Activated naive CD4-positive, alpha-beta T cell treated with anti-CD3 and anti-CD28 coated beads, Interleukin-2, amount 50 U/mL, for 72 hours (primary cell): ENCODE data around the gene ZFP36L2. TPM values are rescaled to one million over a fixed set of nuclear protein-coding genes. Genes with fewer than 3 reads are reported as not detected.

Source experiments
- ATAC-seq, 2 donors: fragments of 150-1000 bp; cut with Tn5 transposase; 2 replicates each; pipeline ENCODE4 v1.10.0; 2021; ENCODE audit warnings: mild to moderate bottlenecking in 2 of 2, moderate library complexity in 2 of 2
- DNase-seq, 2 donors: peaks; one replicate each; pipeline ENCODE4 v3.0.0; 2021 to 2022; ENCODE audit warnings: low spot score in 2 of 2
- H3K27ac Mint-ChIP-seq, 2 donors: one replicate each; pipeline ENCODE4 v1.8.0; 2022; ENCODE audit warnings: mild to moderate bottlenecking in 2 of 2, mixed read lengths in 2 of 2
- H3K36me3 Mint-ChIP-seq, 2 donors: one replicate each; pipeline ENCODE4 v1.8.0; 2022; ENCODE audit warnings: mixed read lengths in 2 of 2
- H3K9me3 Mint-ChIP-seq, 2 donors: one replicate each; pipeline ENCODE4 v1.8.0; 2022; ENCODE audit warnings: mixed read lengths in 2 of 2
- total RNA-seq, 2 donors: library from RNA; stranded (reverse); gene quantifications; one replicate each; pipeline ENCODE4 v1.2.3, GENCODE V29; 2022

The ZFP36L2 gene
- total RNA-seq, 2 donors from 2014 or later, result 27.3 to 70.4 TPM

DNA sequence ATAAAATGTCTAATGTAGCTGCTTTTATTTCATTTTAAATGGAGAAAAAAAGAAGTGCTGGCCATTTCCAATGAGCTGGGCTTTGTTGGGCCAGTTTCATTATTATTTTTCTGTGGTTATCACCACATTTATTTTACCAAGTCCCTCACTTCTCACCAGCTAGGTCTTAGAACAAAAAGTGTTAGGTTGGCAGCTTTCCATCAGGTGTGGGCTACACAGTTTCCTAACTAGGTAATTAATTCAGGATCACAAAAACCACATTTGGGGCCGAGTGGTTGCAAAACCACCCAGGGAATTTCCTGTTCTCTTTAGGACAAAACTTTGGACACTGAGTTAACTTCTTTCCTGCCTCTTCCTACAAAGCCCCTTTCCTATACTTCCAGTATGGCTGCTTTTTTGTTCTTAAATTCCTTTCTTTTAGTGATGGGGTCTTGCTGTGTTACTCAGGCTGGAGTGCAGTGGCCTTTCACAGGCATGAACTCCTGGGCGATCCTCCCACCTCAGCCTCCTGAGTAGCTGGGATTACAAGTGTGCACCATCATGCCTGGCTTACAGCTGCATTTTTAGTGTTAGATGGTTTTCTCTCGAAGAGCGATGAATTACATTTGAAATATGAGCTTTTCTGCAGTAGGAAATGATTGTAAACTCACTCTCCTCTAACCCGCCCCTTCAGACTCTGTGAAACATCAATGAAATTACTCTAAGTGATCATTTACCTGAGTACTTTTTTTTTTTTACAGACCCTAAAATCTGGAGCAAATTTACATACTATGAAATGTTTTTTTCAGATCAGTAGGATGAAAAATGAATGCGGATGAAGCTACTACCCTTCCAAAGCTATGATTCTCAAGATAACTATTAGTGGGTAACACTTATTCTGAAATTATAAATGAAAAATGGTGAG lies 2.6 kb upstream of the ZFP36L2 start:
- DNase-seq, result no peak
- Mint-ChIP-seq H3K27ac (peak overlapping the region; percentile 40 to 88), H3K9me3 (no peaks in the 10 kb centered on the region), H3K36me3 (peaks cover 5% of the 10 kb centered on the region in 2 donors)
- no peak for ATAC-seq

DNA sequence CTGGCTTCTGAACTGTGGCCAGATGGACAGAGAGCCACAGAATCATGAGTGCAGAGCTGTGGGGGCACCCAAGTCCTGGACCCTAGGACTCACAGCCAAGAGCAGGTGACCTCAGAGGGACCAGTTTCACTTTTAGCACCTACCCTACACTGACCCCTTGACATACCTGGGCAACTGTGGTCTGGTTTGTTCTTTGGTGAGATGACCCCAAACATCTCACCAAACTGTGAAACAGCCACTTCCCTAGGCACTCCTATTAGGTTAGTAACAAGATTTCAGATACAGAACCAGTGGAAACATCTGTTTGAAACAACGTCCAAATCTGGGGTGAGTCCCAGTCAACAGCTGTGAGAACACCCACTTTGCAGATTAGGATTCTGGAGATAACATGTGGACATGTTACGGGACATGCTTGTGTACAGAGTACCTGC lies 1.9 kb upstream of the ZFP36L2 start:
- H3K27ac Mint-ChIP-seq, result peak overlapping the region in 1 of 2 donors; percentile 88
- H3K9me3 Mint-ChIP-seq, result no peaks in the 10 kb centered on the region
- DNase-seq (no peak), ATAC-seq (no peak)
- H3K36me3 Mint-ChIP-seq, result peaks cover 11 to 12% of the 10 kb centered on the region in 2 donors

DNA sequence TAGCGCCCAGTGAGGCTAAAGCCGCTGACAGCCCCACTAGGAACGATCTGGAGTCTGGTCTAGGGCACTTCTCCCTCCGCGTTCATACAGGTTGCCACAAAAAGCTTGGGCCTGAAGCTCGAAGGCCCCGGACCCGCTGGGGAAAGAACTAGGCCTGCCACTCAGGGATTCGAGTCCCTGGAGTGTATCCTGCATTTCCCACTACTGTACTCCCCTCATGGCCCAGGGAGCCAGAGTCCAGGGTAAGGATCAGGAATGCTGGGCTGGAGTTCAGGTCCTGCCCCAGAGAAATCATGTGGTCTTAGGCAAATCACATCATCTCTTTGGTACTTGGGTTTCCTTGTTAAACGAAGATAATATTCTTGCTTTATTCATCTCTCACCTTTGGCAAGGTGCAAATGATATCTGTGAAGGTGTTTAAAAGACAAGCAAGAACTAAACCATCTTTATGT lies 1.4 kb upstream of the ZFP36L2 start:
- no peaks in the 10 kb centered on the region for H3K9me3 Mint-ChIP-seq
- no peak for ATAC-seq
- no peak for DNase-seq
- peak overlapping the region; percentile 87 to 88 for H3K27ac Mint-ChIP-seq
- H3K36me3 Mint-ChIP-seq, result peaks cover 13 to 15% of the 10 kb centered on the region in 2 donors

DNA sequence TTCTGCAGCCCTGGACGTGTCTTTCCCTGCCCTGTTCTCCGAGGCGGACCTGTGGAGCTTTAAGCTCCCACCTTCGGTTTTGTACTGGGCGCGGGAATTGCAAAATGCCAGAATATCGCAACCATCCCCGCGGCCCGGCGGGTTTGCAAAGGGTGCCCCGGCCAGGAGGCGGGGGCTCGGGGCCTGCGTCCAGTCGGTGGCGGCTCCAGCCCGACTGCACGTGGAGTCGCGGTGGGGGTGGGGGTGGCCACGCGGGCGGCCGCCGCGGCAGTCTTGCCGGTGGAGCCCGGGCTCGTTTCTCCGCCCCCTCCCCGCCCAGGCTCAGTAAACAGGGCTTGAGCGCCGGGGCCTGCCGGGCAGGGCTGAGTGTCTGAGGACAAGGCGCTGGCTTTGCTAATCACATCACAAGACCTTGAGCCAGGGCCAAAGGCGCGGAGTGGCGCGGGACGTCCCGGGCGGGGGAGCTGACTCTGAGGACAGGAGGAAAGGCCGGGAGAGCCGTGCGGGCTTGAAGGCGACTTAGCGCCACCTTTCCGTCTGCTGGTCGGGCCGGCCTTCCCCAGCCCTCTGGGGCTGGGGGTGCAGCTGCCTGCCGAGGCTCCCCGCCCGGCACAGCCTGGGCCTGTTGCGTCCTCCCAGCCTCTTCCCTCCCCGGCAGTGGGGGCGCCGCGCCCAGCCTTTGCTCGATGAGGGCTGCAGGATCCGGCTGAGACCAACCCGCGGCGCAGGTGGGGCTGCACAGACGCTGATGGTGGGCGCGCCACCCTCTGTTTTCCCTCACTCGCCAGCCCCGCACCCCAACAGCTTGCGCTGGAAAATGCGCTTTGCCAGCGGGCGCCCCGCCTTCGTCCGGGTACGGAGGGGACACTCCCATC lies 786 bp upstream of the ZFP36L2 start:
- ATAC-seq (peak; percentile 19 to 29), DNase-seq (peak; percentile 70 to 79)
- H3K9me3 Mint-ChIP-seq, result no peaks in the 10 kb centered on the region
- H3K36me3 Mint-ChIP-seq, result peaks cover 20 to 22% of the 10 kb centered on the region in 2 donors
- peak overlapping the region; percentile 87 to 88 for H3K27ac Mint-ChIP-seq

DNA sequence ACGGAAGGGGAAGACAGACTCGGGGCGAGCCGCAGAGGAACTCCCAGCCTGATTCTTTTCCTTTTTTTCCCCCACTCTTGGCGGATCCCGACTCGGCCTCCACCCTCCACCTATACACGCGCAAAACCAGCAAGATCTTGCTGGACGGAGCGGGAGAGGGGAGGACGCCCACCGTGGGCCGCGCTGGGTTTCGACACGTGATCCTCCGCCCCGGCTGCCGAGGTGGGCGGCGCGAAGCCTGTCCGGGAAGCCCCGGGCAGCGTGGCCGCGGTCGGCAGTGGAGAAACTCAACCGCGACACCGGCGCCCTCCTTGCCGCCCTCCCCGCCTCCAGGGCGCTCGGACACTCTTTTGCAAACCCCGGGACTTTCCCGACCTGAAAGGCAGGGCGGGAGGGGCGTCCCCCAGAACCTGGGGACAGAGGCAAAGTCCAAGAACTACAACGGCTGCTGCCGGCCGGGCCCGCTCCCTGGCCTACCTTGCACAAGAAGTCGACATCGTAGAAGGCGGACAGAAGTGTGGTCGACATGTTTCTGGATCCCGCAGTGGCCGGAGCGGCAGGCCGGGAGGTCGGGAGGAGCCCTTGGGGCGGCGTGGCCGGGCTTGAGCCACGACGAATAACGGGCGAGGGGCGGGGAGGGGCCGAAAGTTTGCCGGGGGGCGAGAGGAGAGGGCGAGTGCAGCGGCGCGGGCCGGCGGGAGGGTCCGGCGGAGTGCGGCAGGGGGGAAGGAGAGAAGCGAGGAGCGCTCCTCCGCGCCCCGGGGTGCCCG lies 433 bp downstream of the ZFP36L2 start:
- Mint-ChIP-seq H3K36me3 (peaks cover 27 to 34% of the 10 kb centered on the region in 2 donors), H3K9me3 (no peaks in the 10 kb centered on the region)
- peak; percentile 6 to 47 for ATAC-seq

DNA sequence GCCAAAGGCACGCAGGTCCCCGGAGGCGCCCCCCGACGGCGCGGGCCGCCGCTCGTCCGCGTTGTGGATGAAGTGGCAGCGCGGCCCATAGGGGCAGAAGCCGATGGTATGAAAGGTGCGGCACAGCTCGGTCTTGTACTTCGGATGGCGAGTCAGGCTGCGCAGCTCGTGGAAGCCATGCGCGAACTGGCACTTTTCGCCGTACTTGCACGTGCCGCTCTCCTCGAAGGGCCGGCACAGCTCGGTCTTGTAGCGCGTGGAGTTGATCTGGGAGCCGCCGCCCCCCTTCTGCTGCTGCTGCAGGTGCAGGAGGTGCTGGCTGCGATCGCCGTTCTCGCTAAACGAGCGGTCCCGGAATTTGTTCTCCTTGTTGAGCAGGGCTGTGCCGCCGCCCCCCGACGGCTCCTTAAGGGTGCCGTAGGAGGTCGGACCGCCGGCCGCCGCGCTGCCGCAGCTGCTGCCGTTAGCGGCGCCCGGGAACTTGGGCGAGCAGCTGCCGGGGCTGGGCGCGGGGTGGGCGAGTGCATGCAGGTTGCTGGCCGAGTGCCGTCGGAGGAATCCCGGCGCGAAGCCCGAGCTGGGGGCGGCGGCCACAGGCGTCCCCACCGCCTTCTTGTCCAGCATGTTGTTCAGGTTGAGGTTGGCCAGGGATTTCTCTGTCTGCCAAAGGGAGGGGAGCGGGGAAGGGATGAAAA lies 1.2 kb downstream of the ZFP36L2 start:
- ATAC-seq (peak; percentile 2 to 3), DNase-seq (peak; percentile 65 to 79)
- Mint-ChIP-seq H3K36me3 (peaks cover 27 to 34% of the 10 kb centered on the region in 2 donors), H3K9me3 (no peaks in the 10 kb centered on the region), H3K27ac (peak overlapping the region; percentile 88 to 93)

More for the DNA sequence above, 433 bp downstream of the ZFP36L2 start:
- H3K27ac Mint-ChIP-seq, result peak overlapping the region; percentile 88 to 93
- peak; percentile 56 to 92 for DNase-seq

DNA sequence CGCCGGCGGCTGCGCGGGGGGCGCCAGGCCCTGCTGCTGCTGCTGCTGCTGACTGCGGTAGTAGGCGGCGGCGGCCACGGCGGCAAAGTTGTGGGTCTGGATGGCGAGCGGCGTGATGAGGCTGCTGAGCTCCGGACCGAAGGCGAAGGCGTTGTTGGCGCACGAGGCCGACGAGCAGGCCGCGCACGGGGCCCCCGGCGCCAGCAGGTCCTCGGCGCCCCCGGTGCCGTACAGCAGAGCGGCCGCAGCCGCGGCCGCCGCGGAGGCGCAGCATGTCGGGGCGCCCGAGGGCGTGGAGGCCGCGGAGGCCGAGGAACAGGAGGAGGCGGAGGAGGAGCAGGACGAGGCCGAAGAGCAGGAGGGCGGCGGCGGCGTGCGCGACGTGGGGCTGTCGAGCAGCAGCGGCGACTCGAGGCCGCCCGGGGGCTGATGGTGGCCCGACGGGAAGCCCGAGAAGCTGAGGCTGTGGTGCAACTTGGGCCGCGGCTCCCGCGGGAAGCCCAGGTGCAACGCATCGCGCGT lies 1.8 kb downstream of the ZFP36L2 start:
- H3K36me3 Mint-ChIP-seq, result peaks cover 27 to 34% of the 10 kb centered on the region in 2 donors
- ATAC-seq, result no peak
- peak; percentile 50 to 70 for DNase-seq
- H3K9me3 Mint-ChIP-seq, result no peaks in the 10 kb centered on the region
- peak overlapping the region in 1 of 2 donors; percentile 98 for H3K27ac Mint-ChIP-seq

DNA sequence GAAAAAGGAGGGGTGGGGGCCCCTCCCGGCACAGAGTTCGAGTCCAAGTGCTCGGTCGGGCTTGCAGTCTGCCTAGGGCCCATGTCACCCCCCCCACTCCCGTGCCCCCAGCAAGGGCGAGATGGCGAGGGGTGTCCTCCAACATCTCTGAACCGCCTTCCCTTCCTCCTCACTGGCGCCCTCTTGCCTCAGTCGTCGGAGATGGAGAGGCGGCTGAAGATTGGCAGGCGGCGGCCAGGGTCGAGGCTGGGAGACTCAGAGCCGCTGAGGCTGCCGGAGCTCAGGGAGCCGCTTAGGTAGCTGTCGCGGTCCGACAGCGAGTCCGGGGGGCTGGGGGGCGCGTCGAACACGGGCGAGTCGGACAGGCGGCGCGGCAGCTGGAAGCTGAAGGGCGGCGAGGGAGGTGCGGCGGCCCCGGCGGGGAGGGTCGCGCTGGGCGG lies 2.3 kb downstream of the ZFP36L2 start:
- Mint-ChIP-seq H3K36me3 (peaks cover 27 to 34% of the 10 kb centered on the region in 2 donors), H3K27ac (peak overlapping the region; percentile 95 to 98), H3K9me3 (no peaks in the 10 kb centered on the region)
- DNase-seq, result peak; percentile 79 to 80
- ATAC-seq, result no peak

DNA sequence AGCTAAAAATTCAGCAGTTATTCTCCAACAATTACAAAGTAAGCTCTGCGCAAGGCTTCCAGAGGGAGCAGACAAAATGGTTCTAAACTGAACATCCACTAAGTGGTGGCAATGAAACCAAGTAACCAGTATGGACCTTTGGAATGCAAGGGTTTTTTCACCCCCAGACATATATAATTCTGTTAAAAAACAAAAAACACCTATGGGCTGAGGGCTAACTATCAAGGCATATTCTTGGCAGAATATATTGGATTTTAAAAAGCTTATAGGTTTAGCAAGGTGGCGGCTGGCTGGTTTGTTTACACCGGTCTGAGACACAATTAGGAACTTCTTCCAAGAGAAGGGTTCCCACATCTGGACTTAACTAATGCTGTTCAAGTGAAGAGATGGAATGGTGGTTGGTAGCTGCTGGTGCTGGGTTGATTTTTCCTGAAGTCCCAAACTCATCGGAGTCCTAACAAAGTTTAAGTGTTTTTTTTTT lies 2.8 kb downstream of the ZFP36L2 start:
- peaks cover 27 to 34% of the 10 kb centered on the region in 2 donors for H3K36me3 Mint-ChIP-seq
- ATAC-seq (no peak), DNase-seq (no peak)
- no peaks in the 10 kb centered on the region for H3K9me3 Mint-ChIP-seq
- H3K27ac Mint-ChIP-seq, result peak overlapping the region; percentile 95 to 98

DNA sequence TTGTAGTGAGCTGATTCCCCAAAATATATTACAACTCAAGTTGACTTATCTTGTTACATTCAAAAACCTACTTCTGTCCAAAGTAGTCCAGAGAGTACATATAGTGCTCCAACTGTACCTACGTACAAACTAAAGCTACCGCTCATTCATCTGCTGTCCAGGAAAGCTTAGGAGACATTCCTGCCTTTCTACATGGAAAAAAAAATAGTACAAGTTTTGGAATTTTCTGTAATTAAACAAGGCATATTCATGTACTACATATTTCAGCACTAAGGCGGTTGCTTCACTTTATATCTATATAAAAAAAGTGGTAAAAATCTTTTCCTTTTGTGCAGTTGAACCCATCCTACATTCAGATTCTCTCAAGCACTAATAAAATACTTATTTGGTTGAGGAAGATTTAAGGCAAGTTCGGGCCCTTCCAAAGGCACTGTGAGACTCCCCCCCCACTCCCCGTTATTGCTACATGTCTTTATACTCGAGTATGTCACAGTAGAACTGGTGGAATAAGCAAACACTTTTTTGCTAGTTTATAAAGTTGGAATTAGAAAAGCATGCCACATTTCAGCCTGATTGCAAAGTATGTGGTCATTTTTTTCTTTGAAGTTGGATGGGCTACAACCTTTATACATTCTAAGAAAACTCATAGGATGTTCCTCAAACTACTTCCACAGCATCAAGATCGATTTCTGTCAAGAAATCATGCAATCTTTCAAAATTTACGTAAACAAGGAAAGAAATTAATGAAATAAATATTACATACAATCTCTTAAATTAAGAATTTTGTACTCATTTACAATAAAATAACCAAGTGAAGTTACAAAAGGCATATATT lies 3.7 kb downstream of the ZFP36L2 start:
- Mint-ChIP-seq H3K9me3 (no peaks in the 10 kb centered on the region), H3K36me3 (peaks cover 27 to 34% of the 10 kb centered on the region in 2 donors), H3K27ac (peak overlapping the region; percentile 91 to 99)
- no peak for DNase-seq
- no peak for ATAC-seq

DNA sequence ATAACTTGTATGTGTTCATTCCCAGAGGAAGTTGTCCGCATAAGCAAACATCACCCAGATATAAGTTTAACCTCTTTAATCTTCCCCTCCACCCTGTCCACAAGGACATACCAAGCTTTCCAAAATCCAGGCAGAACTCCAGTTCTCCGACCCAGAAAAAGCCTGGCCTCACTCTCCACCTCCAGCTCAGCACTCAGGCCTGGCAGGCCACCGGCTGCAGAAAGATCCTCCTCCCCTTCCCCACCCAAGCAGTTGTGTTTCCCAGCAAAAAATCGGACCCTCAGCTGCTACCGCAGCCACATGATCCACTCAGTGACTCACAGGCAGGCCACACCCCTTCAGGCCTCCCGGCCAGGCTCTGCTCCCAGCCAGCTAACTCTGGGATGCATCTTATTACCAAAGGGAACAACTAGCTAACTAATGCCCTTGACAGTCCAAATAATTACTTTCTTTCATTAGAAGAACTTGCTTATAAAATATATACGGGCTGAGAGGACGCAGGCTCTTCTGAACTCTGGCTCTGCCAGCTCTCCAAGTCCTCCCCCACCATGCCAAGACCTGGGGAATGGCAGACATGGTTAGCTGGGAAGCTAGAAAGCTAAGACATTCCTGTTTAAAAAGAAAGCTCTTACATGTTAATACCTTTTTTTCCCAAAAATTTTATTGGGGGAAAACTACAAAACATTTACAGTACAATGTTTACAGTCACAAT lies 4.5 kb downstream of the ZFP36L2 start:
- no peak for ATAC-seq
- peaks cover 27 to 34% of the 10 kb centered on the region in 2 donors for H3K36me3 Mint-ChIP-seq
- peak; percentile 68 to 70 for DNase-seq
- peak overlapping the region; percentile 91 to 99 for H3K27ac Mint-ChIP-seq
- no peaks in the 10 kb centered on the region for H3K9me3 Mint-ChIP-seq

DNA sequence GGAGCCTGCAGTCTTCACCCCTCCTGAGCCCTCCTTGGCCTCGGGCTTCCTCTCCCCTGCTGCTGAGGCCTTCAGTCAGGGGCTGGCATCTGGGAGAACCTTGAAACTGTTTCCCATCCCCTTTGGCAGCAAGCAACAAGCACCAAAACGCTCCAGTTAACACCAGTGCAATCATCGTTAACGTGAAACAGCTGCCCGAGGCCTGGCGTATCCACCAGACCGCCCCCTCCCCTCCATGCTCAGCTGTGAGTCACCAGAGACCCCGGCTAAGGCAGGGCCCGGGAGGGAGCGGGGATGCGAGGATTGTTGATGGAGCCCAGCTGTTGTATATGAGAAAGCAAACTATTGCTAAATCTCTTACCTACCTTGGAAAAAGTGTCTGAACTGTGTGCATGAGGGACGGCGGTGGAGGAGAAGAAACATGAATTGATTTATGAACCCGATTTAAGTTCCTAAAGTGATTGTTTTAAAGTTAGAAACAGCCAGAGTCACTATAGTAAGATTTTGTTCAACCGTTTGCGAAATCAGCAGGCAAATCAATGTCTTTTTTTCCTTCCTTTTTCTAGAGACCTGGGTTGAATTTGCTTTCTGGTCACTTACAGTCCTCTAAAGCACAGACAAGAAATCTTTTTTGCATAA lies 5.2 kb downstream of the ZFP36L2 start:
- DNase-seq (no peak), ATAC-seq (no peak)
- no peaks in the 10 kb centered on the region for H3K9me3 Mint-ChIP-seq
- peak overlapping the region; percentile 91 to 99 for H3K27ac Mint-ChIP-seq
- peaks cover 27 to 34% of the 10 kb centered on the region in 2 donors for H3K36me3 Mint-ChIP-seq

DNA sequence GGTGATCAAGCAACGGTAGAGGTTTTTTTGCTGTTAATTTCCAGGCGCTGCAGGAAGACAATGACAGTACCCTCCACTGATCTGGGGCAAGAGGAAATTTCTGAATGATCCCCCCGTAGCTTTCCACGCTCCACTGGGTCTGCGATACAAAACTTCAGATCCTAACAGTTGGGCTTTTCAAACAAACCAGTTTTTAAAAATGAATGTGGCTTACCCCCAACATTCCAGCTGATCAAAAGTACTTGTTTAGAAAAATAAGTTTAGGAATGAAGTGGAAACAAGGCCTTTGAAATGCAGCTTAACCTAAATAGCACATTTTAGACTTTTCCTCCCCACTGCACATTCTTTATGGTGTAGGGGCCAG lies 5.7 kb downstream of the ZFP36L2 start:
- peak overlapping the region; percentile 91 to 99 for H3K27ac Mint-ChIP-seq
- DNase-seq, result no peak
- H3K36me3 Mint-ChIP-seq, result peaks cover 27 to 34% of the 10 kb centered on the region in 2 donors
- no peaks in the 10 kb centered on the region for H3K9me3 Mint-ChIP-seq
- ATAC-seq, result no peak
